ENCODE measurements around the gene RAB23. TPM values are rescaled to one million over a fixed set of nuclear protein-coding genes. Genes with fewer than 3 reads are reported as not detected.

RAB23 gene
- total RNA-seq, 2 donors from 2014 or later: 43.7 to 44.7 TPM

DNA sequence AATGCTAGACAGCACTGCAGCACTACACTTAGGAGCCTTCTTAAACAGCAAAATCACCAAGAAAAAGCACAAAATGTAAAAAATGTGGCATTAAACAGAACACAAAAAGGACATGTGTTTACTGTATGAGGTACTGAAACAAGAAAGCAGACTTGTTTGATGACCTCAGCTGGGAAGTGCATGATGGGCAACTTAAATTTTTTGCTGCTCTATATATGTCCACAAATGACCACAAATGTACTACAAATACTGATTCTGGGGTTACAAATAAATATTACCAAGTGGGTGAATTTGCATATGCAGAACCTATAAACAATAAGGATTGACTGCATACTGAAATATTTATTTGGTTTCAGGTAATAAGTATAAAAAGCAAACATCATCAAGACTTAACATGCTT lies 13.1 kb downstream of the RAB23 start:
- no peaks in the 10 kb centered on the region for H3K9me3 ChIP-seq
- no peak for DNase-seq (ENCODE audit: low spot score)
- no peak for ATAC-seq (ENCODE audit: insufficient number of reproducible peaks, low FRiP score, low read depth)
- H3K4me1 ChIP-seq (ENCODE audit: control insufficient read depth in 1 of 2, low read depth in 2 of 2): peaks cover 9 to 22% of the 10 kb centered on the region in 2 donors
- TF ChIP-seq, protein P1, sequence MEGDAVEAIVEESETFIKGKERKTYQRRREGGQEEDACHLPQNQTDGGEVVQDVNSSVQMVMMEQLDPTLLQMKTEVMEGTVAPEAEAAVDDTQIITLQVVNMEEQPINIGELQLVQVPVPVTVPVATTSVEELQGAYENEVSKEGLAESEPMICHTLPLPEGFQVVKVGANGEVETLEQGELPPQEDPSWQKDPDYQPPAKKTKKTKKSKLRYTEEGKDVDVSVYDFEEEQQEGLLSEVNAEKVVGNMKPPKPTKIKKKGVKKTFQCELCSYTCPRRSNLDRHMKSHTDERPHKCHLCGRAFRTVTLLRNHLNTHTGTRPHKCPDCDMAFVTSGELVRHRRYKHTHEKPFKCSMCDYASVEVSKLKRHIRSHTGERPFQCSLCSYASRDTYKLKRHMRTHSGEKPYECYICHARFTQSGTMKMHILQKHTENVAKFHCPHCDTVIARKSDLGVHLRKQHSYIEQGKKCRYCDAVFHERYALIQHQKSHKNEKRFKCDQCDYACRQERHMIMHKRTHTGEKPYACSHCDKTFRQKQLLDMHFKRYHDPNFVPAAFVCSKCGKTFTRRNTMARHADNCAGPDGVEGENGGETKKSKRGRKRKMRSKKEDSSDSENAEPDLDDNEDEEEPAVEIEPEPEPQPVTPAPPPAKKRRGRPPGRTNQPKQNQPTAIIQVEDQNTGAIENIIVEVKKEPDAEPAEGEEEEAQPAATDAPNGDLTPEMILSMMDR (IDR thresholded peaks at IDR 0.05): no peak
- H3K4me3 ChIP-seq: no peak overlapping the region
- H3K36me3 ChIP-seq: no peaks in the 10 kb centered on the region
- H3K27ac ChIP-seq: no peak overlapping the region
- H3K27me3 ChIP-seq (replicated peaks; ENCODE audit: insufficient read depth): no peaks in the 10 kb centered on the region

GRCh38 chr6:57207872-57208271 lies 14.2 kb downstream of the RAB23 start:
- Histone ChIP-seq H3K4me3 (no peak overlapping the region), H3K36me3 (no peaks in the 10 kb centered on the region), H3K4me1 (ENCODE audit: control insufficient read depth in 1 of 2, low read depth in 2 of 2) (peaks cover 9 to 19% of the 10 kb centered on the region in 2 donors), H3K9me3 (no peaks in the 10 kb centered on the region), H3K27ac (no peak overlapping the region), H3K27me3 (replicated peaks; ENCODE audit: insufficient read depth) (no peaks in the 10 kb centered on the region)
- ATAC-seq (ENCODE audit: insufficient number of reproducible peaks, low FRiP score, low read depth) (no peak), DNase-seq (ENCODE audit: low spot score) (no peak)
- TF ChIP-seq, protein P1 (IDR thresholded peaks at IDR 0.05): no peak

- Histone ChIP-seq H3K36me3 (no peaks in the 10 kb centered on the region), H3K4me3 (no peak overlapping the region), H3K27ac (no peak overlapping the region)
Observed at GRCh38 chr6:57207141-57207540, 15.0 kb downstream of the RAB23 start.

GRCh38 chr6:57205550-57206328 lies 16.4 kb downstream of the RAB23 start:
- no peaks in the 10 kb centered on the region for H3K27me3 ChIP-seq (replicated peaks; ENCODE audit: insufficient read depth)
- no peak overlapping the region for H3K27ac ChIP-seq
- DNase-seq (ENCODE audit: low spot score): no peak
- H3K4me3 ChIP-seq: no peak overlapping the region
- TF ChIP-seq, protein P1 (IDR thresholded peaks at IDR 0.05): no peak
- no peak for ATAC-seq (ENCODE audit: insufficient number of reproducible peaks, low FRiP score, low read depth)
- no peaks in the 10 kb centered on the region for H3K36me3 ChIP-seq
- H3K9me3 ChIP-seq: no peaks in the 10 kb centered on the region
- H3K4me1 ChIP-seq (ENCODE audit: control insufficient read depth in 1 of 2, low read depth in 2 of 2): peaks cover 9 to 12% of the 10 kb centered on the region in 2 donors

More at GRCh38 chr6:57207141-57207540, 15.0 kb downstream of the RAB23 start:
- Histone ChIP-seq H3K4me1 (ENCODE audit: control insufficient read depth in 1 of 2, low read depth in 2 of 2) (peaks cover 9 to 16% of the 10 kb centered on the region in 2 donors), H3K27me3 (replicated peaks; ENCODE audit: insufficient read depth) (no peaks in the 10 kb centered on the region), H3K9me3 (no peaks in the 10 kb centered on the region)
- DNase-seq (ENCODE audit: low spot score) (no peak), ATAC-seq (ENCODE audit: insufficient number of reproducible peaks, low FRiP score, low read depth) (no peak)
- TF ChIP-seq, protein P1 (IDR thresholded peaks at IDR 0.05): no peak

GRCh38 chr6:57201718-57202117 lies 20.4 kb downstream of the RAB23 start:
- H3K4me1 ChIP-seq (ENCODE audit: control insufficient read depth in 1 of 2, low read depth in 2 of 2): peaks cover 13 to 18% of the 10 kb centered on the region in 2 donors
- no peak for ATAC-seq (ENCODE audit: insufficient number of reproducible peaks, low FRiP score, low read depth)
- H3K36me3 ChIP-seq: no peaks in the 10 kb centered on the region
- TF ChIP-seq, protein P1 (IDR thresholded peaks at IDR 0.05): no peak
- H3K27ac ChIP-seq: no peak overlapping the region
- H3K9me3 ChIP-seq: no peaks in the 10 kb centered on the region
- DNase-seq (ENCODE audit: low spot score): no peak
- H3K27me3 ChIP-seq (replicated peaks; ENCODE audit: insufficient read depth): no peaks in the 10 kb centered on the region
- H3K4me3 ChIP-seq: no peak overlapping the region

Measured in thoracic aorta (tissue), 2 donors.